Fibroblast of lung (primary cell): ENCODE measurements around the gene GAS7. TPM values are rescaled to one million over a fixed set of nuclear protein-coding genes. Genes with fewer than 3 reads are reported as not detected.

Experiments used
- DNase-seq, 2 donors: peaks; one replicate each; pipeline versions ENCODE4 v3.0.0 to v3.0.0-alpha.2; 2010; ENCODE audit warnings: low read depth in 2 of 2
- H2AFZ ChIP-seq: 2 replicates; pipeline ENCODE4 v1.5.1; 2012; ENCODE audit warnings: low read length, control low read depth, inconsistent platforms
- H3K27ac ChIP-seq: 2 replicates; pipeline ENCODE4 v1.5.1; 2011; ENCODE audit warnings: low read length, control low read depth; ENCODE audit not compliant: insufficient read depth
- H3K27me3 ChIP-seq: 2 replicates; pipeline ENCODE4 v1.5.1; 2011; ENCODE audit warnings: mild to moderate bottlenecking, low read length; ENCODE audit not compliant: control insufficient read depth, insufficient read depth
- H3K36me3 ChIP-seq: 2 replicates; pipeline ENCODE4 v1.5.1; 2011; ENCODE audit warnings: low read length; ENCODE audit not compliant: control insufficient read depth, insufficient read depth
- H3K4me1 ChIP-seq: 2 replicates; pipeline ENCODE4 v1.5.1; 2011; ENCODE audit warnings: low read length; ENCODE audit not compliant: control insufficient read depth, insufficient read depth; ENCODE audit errors: extremely low read depth
- H3K4me2 ChIP-seq: 2 replicates; pipeline ENCODE4 v1.5.1; 2011; ENCODE audit warnings: low read length, control low read depth; ENCODE audit not compliant: insufficient read depth; ENCODE audit errors: extremely low read depth
- H3K4me3 ChIP-seq, 4 experiments: fragments of 200-600 bp in 1 of 4; sonication (generic) in 1 of 4; replicated peaks in 1 of 4; 2 replicates each; pipeline ENCODE4 v1.5.1; 2011 to 2016; ENCODE audit warnings: low read length in 4 of 4, low read depth in 3 of 4, mild to moderate bottlenecking in 3 of 4, control low read depth in 2 of 4, inconsistent platforms in 1 of 4, mixed read lengths in 1 of 4; ENCODE audit not compliant: insufficient read depth in 1 of 4; ENCODE audit errors: control extremely low read depth in 1 of 4
- H3K79me2 ChIP-seq: 2 replicates; pipeline ENCODE4 v1.5.1; 2012; ENCODE audit warnings: mild to moderate bottlenecking, low read length, inconsistent platforms; ENCODE audit not compliant: control insufficient read depth, insufficient read depth
- H3K9ac ChIP-seq: 2 replicates; pipeline ENCODE4 v1.5.1; 2011; ENCODE audit warnings: mild to moderate bottlenecking, low read length, control low read depth; ENCODE audit not compliant: insufficient read depth
- H3K9me3 ChIP-seq: 2 replicates; pipeline ENCODE4 v1.5.1; 2012; ENCODE audit warnings: low read depth, low read length; ENCODE audit not compliant: control insufficient read depth, insufficient read depth
- H4K20me1 ChIP-seq: 2 replicates; pipeline ENCODE4 v1.5.1; 2011; ENCODE audit warnings: low read length; ENCODE audit not compliant: control insufficient read depth, insufficient read depth; ENCODE audit errors: extremely low read depth
- CTCF ChIP-seq, 2 donors: IDR thresholded peaks in 1 of 2; conservative IDR thresholded peaks in 1 of 2; 1 replicate in 1 of 2; 2 replicates in 1 of 2; pipeline ENCODE4 v1.5.1; 2011 to 2012; ENCODE audit warnings: low read length in 2 of 2, control low read depth in 1 of 2, inconsistent platforms in 1 of 2, low read depth in 1 of 2, mild to moderate bottlenecking in 1 of 2
- EZH2 ChIP-seq: IDR thresholded peaks from 2 replicates; pipeline ENCODE4 v1.5.1; 2012; ENCODE audit warnings: low read length, control low read depth, mild to moderate bottlenecking; ENCODE audit errors: missing control alignments
- polyA plus RNA-seq, 2 donors: library from polyadenylated mRNA; depleted of rRNA in 1 of 2; stranded (reverse) in 1 of 2; unstranded in 1 of 2; fragments of >200 nt; gene quantifications; 2 replicates each; pipeline ENCODE4 v1.2.1, GENCODE V29; 2011 to 2012; ENCODE audit warnings: missing spikeins in 1 of 2
- total RNA-seq: library from RNA; depleted of rRNA; stranded (reverse); fragments of >200 nt; gene quantifications from 2 replicates; pipeline ENCODE4 v1.2.1, GENCODE V29; 2014

The GAS7 gene
- total and polyA plus RNA-seq, 2 donors (not counting 1 experiment from before 2014, with no cell fraction given): 0.58 to 2.6 TPM

- Histone ChIP-seq H2AFZ (no peak overlapping the region), H3K4me3 (no peak overlapping the region), H3K9ac (no peak overlapping the region), H3K4me1 (peaks cover 4% of the 10 kb centered on the region), H4K20me1 (no peaks in the 10 kb centered on the region), H3K27ac (no peak overlapping the region), H3K9me3 (no peaks in the 10 kb centered on the region), H3K4me2 (no peak overlapping the region), H3K36me3 (no peaks in the 10 kb centered on the region), H3K79me2 (no peaks in the 10 kb centered on the region), H3K27me3 (no peaks in the 10 kb centered on the region)
- TF ChIP-seq EZH2: no peak
- TF ChIP-seq CTCF (conservative IDR thresholded peaks at IDR 0.05 in 1 of 2, IDR thresholded peaks at IDR 0.05 in 1 of 2; ENCODE audit: low read depth in 1 of 2, low read length in 2 of 2): no peak
- DNase-seq: no peak
Observed at GRCh38 chr17:10087355-10087754, 111.1 kb downstream of the GAS7 start.

- no peak for TF ChIP-seq EZH2
- TF ChIP-seq CTCF (conservative IDR thresholded peaks at IDR 0.05 in 1 of 2, IDR thresholded peaks at IDR 0.05 in 1 of 2; ENCODE audit: low read depth in 1 of 2, low read length in 2 of 2): no peak
- H3K79me2 ChIP-seq: no peaks in the 10 kb centered on the region
- DNase-seq: no peak
- no peaks in the 10 kb centered on the region for H3K36me3 ChIP-seq
- no peak overlapping the region for H3K4me2 ChIP-seq
- H3K4me3 ChIP-seq: no peak overlapping the region
- no peak overlapping the region for H3K27ac ChIP-seq
- H2AFZ ChIP-seq: no peak overlapping the region
- no peaks in the 10 kb centered on the region for H4K20me1 ChIP-seq
- H3K9ac ChIP-seq: no peak overlapping the region
- no peaks in the 10 kb centered on the region for H3K27me3 ChIP-seq
- H3K4me1 ChIP-seq: peaks cover 4% of the 10 kb centered on the region
- no peaks in the 10 kb centered on the region for H3K9me3 ChIP-seq
Observed at GRCh38 chr17:10083864-10084263, 114.5 kb downstream of the GAS7 start.

- no peaks in the 10 kb centered on the region for H3K79me2 ChIP-seq
- H3K27ac ChIP-seq: no peak overlapping the region
- H3K36me3 ChIP-seq: no peaks in the 10 kb centered on the region
- DNase-seq: no peak
- no peak overlapping the region for H2AFZ ChIP-seq
- TF ChIP-seq CTCF (conservative IDR thresholded peaks at IDR 0.05 in 1 of 2, IDR thresholded peaks at IDR 0.05 in 1 of 2; ENCODE audit: low read depth in 1 of 2, low read length in 2 of 2) (no peak), EZH2 (no peak)
- no peaks in the 10 kb centered on the region for H3K9me3 ChIP-seq
- H3K4me2 ChIP-seq: no peak overlapping the region
- peaks cover 4% of the 10 kb centered on the region for H3K4me1 ChIP-seq
- H3K27me3 ChIP-seq: no peaks in the 10 kb centered on the region
- H3K9ac ChIP-seq: no peak overlapping the region
- H4K20me1 ChIP-seq: no peaks in the 10 kb centered on the region
- H3K4me3 ChIP-seq: no peak overlapping the region
Observed at GRCh38 chr17:10082795-10083194, 115.6 kb downstream of the GAS7 start.
